SK-N-SH (cell line): ENCODE results near the gene ITGA2. TPM values are rescaled to one million over a fixed set of nuclear protein-coding genes. Genes with fewer than 3 reads are reported as not detected.

ENCODE experiments used
- CTCF ChIA-PET: fragments of 300-600, 350-600 bp; formaldehyde crosslinking; extraction: SDS; loops from one replicate; lab custom pipeline; 2021; lab: Yijun Ruan, JAX
- POLR2A ChIA-PET: fragments of 350-600 bp; sonication (Branson Sonifier 250); formaldehyde crosslinking; extraction: SDS; loops from one replicate; lab custom pipeline; 2020; ENCODE audit warnings: antibody characterized with exemption, inconsistent platforms; lab: Yijun Ruan, JAX
- DNase-seq: peaks from one replicate; pipeline ENCODE4 v3.0.0; 2012
- H2AFZ ChIP-seq: fragments of 200-600 bp; sonication (generic); 2 replicates; pipeline ENCODE4 v1.8.1; 2016; ENCODE audit warnings: antibody characterized with exemption, mild to moderate bottlenecking, low read depth
- H3F3A ChIP-seq: fragments of 200-600 bp; sonication (generic); replicated peaks from 2 replicates; pipeline ENCODE3; 2016; ENCODE audit warnings: antibody characterized with exemption, mild to moderate bottlenecking; ENCODE audit not compliant: insufficient read depth
- H3K27ac ChIP-seq, 2 experiments: fragments of 200-500 bp in 1 of 2; fragments of 200-600 bp in 1 of 2; sonication (Bioruptor generic) in 1 of 2; sonication (generic), shearing (Covaris generic) in 1 of 2; 2 replicates each; pipeline versions ENCODE4 v1.5.1 to v1.6.1; 2014 to 2016; ENCODE audit warnings: low read depth in 2 of 2, inconsistent platforms in 1 of 2, low read length in 1 of 2, mild to moderate bottlenecking in 1 of 2, mixed read lengths in 1 of 2
- H3K27me3 ChIP-seq: fragments of 200-600 bp; sonication (generic), shearing (Covaris generic); 2 replicates; pipeline ENCODE4 v1.6.1; 2016; ENCODE audit warnings: mixed run types; ENCODE audit not compliant: insufficient read depth
- H3K36me3 ChIP-seq, 2 experiments: fragments of 200-500 bp in 1 of 2; fragments of 200-600 bp in 1 of 2; sonication (Bioruptor generic) in 1 of 2; sonication (generic) in 1 of 2; replicated peaks in 1 of 2; 2 replicates each; pipeline versions ENCODE3 to v1.5.1; 2014 to 2016; ENCODE audit warnings: low read length in 1 of 2, mild to moderate bottlenecking in 1 of 2; ENCODE audit not compliant: insufficient read depth in 2 of 2, control insufficient read depth in 1 of 2
- H3K4me1 ChIP-seq, 2 experiments: fragments of 200-500 bp in 1 of 2; fragments of 200-600 bp in 1 of 2; sonication (Bioruptor generic) in 1 of 2; sonication (generic), shearing (Covaris generic) in 1 of 2; 2 replicates each; pipeline versions ENCODE4 v1.5.1 to v1.6.1; 2014 to 2016; ENCODE audit warnings: low read depth in 1 of 2, low read length in 1 of 2, mixed run types in 1 of 2; ENCODE audit not compliant: insufficient read depth in 2 of 2, control insufficient read depth in 1 of 2
- H3K4me2 ChIP-seq: fragments of 200-600 bp; sonication (generic), shearing (Covaris generic); 2 replicates; pipeline ENCODE4 v1.6.1; 2017; ENCODE audit warnings: mixed run types
- H3K4me3 ChIP-seq, 2 experiments: fragments of 200-500 bp in 1 of 2; fragments of 200-600 bp in 1 of 2; sonication (Bioruptor generic) in 1 of 2; sonication (generic), shearing (Covaris generic) in 1 of 2; 2 replicates each; pipeline versions ENCODE4 v1.5.1 to v1.8.1; 2014 to 2016; ENCODE audit warnings: low read depth in 2 of 2, inconsistent platforms in 1 of 2, low read length in 1 of 2, mild to moderate bottlenecking in 1 of 2, mixed read lengths in 1 of 2, moderate library complexity in 1 of 2
- H3K79me2 ChIP-seq: fragments of 200-600 bp; sonication (generic); 2 replicates; pipeline ENCODE4 v1.8.1; 2017; ENCODE audit warnings: mild to moderate bottlenecking; ENCODE audit not compliant: insufficient read depth
- H3K9ac ChIP-seq: fragments of 200-600 bp; sonication (generic); 2 replicates; pipeline ENCODE4 v1.6.1; 2017; ENCODE audit warnings: mixed run types
- H3K9me2 ChIP-seq: fragments of 200-600 bp; sonication (generic); 2 replicates; pipeline ENCODE4 v1.6.1; 2017; ENCODE audit warnings: mixed run types
- H3K9me3 ChIP-seq: fragments of 200-600 bp; sonication (generic); 2 replicates; pipeline ENCODE4 v1.6.1; 2017; ENCODE audit warnings: mixed run types, mild to moderate bottlenecking, moderate library complexity
- H4K20me1 ChIP-seq: fragments of 200-600 bp; sonication (generic); 2 replicates; pipeline ENCODE4 v1.6.1; 2017; ENCODE audit warnings: mild to moderate bottlenecking, mixed run types; ENCODE audit not compliant: insufficient read depth
- CTCF ChIP-seq: fragments of 200-600 bp; sonication (generic); IDR thresholded peaks from 2 replicates; pipeline ENCODE4 v1.6.1; 2017; ENCODE audit warnings: antibody characterized with exemption, mild to moderate bottlenecking, moderate library complexity
- EP300 ChIP-seq, 2 experiments: IDR thresholded peaks; 2 replicates each; pipeline versions ENCODE4 v1.4.0 to v1.6.1; 2012; ENCODE audit warnings: borderline replicate concordance in 1 of 2, low read depth in 1 of 2, low read length in 1 of 2
- EZH2phosphoT487 ChIP-seq: fragments of 200-600 bp; sonication (generic); IDR thresholded peaks from 2 replicates; pipeline ENCODE4 v1.6.1; 2017; ENCODE audit warnings: low read depth, mixed run types, mild to moderate bottlenecking, antibody characterized with exemption, moderate library complexity, borderline replicate concordance
- FOSL2 ChIP-seq: IDR thresholded peaks from 2 replicates; pipeline ENCODE4 v1.4.0; 2012; ENCODE audit warnings: low read depth, mild to moderate bottlenecking, moderate library complexity, borderline replicate concordance
- FOXJ3 ChIP-seq: sonication (generic); formaldehyde crosslinking; IDR thresholded peaks from 2 replicates; pipeline ENCODE4 v1.5.1; 2020; ENCODE audit warnings: mild to moderate bottlenecking, missing genetic modification reagents
- FOXM1 ChIP-seq: IDR thresholded peaks from 2 replicates; pipeline ENCODE4 v1.4.0; 2012; ENCODE audit warnings: low read depth, mild to moderate bottlenecking
- GABPA ChIP-seq: IDR thresholded peaks from 2 replicates; pipeline ENCODE4 v1.4.0; 2012; ENCODE audit warnings: low read depth, mild to moderate bottlenecking
- GATA2 ChIP-seq: sonication (generic); formaldehyde crosslinking; IDR thresholded peaks from 2 replicates; pipeline ENCODE4 v1.5.0; 2020; ENCODE audit warnings: mild to moderate bottlenecking, missing genetic modification reagents
- JUND ChIP-seq: IDR thresholded peaks from 2 replicates; pipeline ENCODE4 v1.4.0; 2012
- MAX ChIP-seq: IDR thresholded peaks from 2 replicates; pipeline ENCODE4 v1.4.0; 2012; ENCODE audit warnings: low read depth
- NFIC ChIP-seq: IDR thresholded peaks from 2 replicates; pipeline ENCODE4 v1.4.0; 2012; ENCODE audit warnings: borderline replicate concordance
- NRF1 ChIP-seq: IDR thresholded peaks from 2 replicates; pipeline ENCODE4 v1.6.1; 2012; ENCODE audit warnings: low read depth, mild to moderate bottlenecking, low read length
- RAD21 ChIP-seq: IDR thresholded peaks from 2 replicates; pipeline ENCODE4 v1.6.1; 2012; ENCODE audit warnings: mild to moderate bottlenecking, low read length
- RCOR1 ChIP-seq: fragments of 150-350 bp; IDR thresholded peaks from 2 replicates; pipeline ENCODE4 v1.6.1; 2017; ENCODE audit warnings: antibody characterized with exemption, low read length
- REST ChIP-seq: IDR thresholded peaks from 2 replicates; pipeline ENCODE4 v1.6.1; 2012; ENCODE audit warnings: mild to moderate bottlenecking, low read depth, low read length, moderate library complexity
- RFX5 ChIP-seq: IDR thresholded peaks from 2 replicates; pipeline ENCODE4 v1.6.1; 2012; ENCODE audit warnings: mild to moderate bottlenecking, improper control_type of control experiment, low read length
- USF2 ChIP-seq: fragments of 150-350 bp; IDR thresholded peaks from 2 replicates; pipeline ENCODE4 v1.6.1; 2017; ENCODE audit warnings: antibody characterized with exemption, low read length, low read depth, borderline replicate concordance
- YY1 ChIP-seq: IDR thresholded peaks from 2 replicates; pipeline ENCODE4 v1.4.0; 2012; ENCODE audit warnings: low read depth, mild to moderate bottlenecking
- WGBS: methylation state at CpG from one replicate; pipeline ENCODE4 v1.1.6; 2017; ENCODE audit warnings: low lambda C conversion rate; 5-methylcytosine and 5-hydroxymethylcytosine counted together
- polyA plus RNA-seq, 3 experiments: library from polyadenylated mRNA; depleted of rRNA; stranded (reverse); fragments of >200 nt; gene quantifications; 2 replicates each; pipeline ENCODE4 v1.2.3, GENCODE V29; 2012

Gene ITGA2
- polyA plus RNA-seq, 1 of the 3 experiments (the other 2 are of a cell fraction): 38.2 TPM

GRCh38 chr5:53090229-53090628 lies 101.1 kb downstream of the ITGA2 start:
- Histone ChIP-seq H3K4me1 (peaks cover 0 to 25% of the 10 kb centered on the region in 2 experiments; a peak in 3 of 4 replicates), H3K27me3 (no peaks in the 10 kb centered on the region), H3K27ac (peak overlapping the region; percentile 43 to 47; a peak in 2 of 4 replicates), H3K36me3 (peaks cover 39 to 72% of the 10 kb centered on the region in 2 experiments), H3F3A (peaks cover 52% of the 10 kb centered on the region), H3K4me3 (no peak overlapping the region), H3K9me2 (no peaks in the 10 kb centered on the region), H3K9me3 (no peaks in the 10 kb centered on the region), H3K9ac (no peak overlapping the region), H3K4me2 (no peak overlapping the region), H3K79me2 (0 out of 2 replicates have a peak, but pooled peaks cover 3% of the 10 kb centered on the region), H4K20me1 (no peaks in the 10 kb centered on the region), H2AFZ (no peak overlapping the region)
- no peak for DNase-seq
- ChIA-PET POLR2A (no interaction called here), CTCF (interaction anchor here (1.2 to 3.4 kb wide), 2 partner anchors 9 to 142 kb away, joined by 3 to 20 read pairs; no protein-coding TSS in a partner anchor)
- 93% methylated on average over 5 of the region's 5 CpGs for WGBS
- TF ChIP-seq FOXJ3 (no peak), MAX (no peak), FOSL2 (no peak), RFX5 (no peak), CTCF (no peak), JUND (no peak), FOXM1 (no peak)

GRCh38 chr5:53091289-53091688 lies 102.1 kb downstream of the ITGA2 start:
- H3K36me3 ChIP-seq: peaks cover 37 to 69% of the 10 kb centered on the region in 2 experiments
- peaks cover 55% of the 10 kb centered on the region for H3F3A ChIP-seq
- H3K27ac ChIP-seq: peak overlapping the region in 1 of 2 experiments; percentile 35; a peak in 1 of 4 replicates
- 0 out of 2 replicates have a peak, but pooled peaks cover 3% of the 10 kb centered on the region for H3K79me2 ChIP-seq
- H3K4me3 ChIP-seq: no peak overlapping the region
- no peak for DNase-seq
- ChIA-PET POLR2A (no interaction called here), CTCF (interaction anchor here (3.4 kb wide), 1 partner anchor 142 kb away, joined by 18 read pairs; no protein-coding TSS in a partner anchor)
- H3K4me2 ChIP-seq: no peak overlapping the region
- H3K4me1 ChIP-seq: peaks cover 0 to 25% of the 10 kb centered on the region in 2 experiments; a peak in 3 of 4 replicates
- H3K9me2 ChIP-seq: no peaks in the 10 kb centered on the region
- no peaks in the 10 kb centered on the region for H3K27me3 ChIP-seq
- no peaks in the 10 kb centered on the region for H4K20me1 ChIP-seq
- TF ChIP-seq FOSL2 (peak; percentile 16; the same call in 1 of the 2 replicates), GABPA (no peak), GATA2 (CRISPR knock-in tag) (no peak), USF2 (no peak), REST (no peak), NFIC (peak; percentile 73; the same call in 1 of the 2 replicates), EZH2phosphoT487 (no peak), RFX5 (no peak), RCOR1 (no peak), YY1 (no peak), NRF1 (no peak), RAD21 (no peak), EP300 (IDR thresholded peaks at IDR 0.05; ENCODE audit: borderline replicate concordance in 1 of 2, low read depth in 1 of 2, low read length in 1 of 2) (no peak), JUND (peak; percentile 56; the same call in 1 of the 2 replicates), FOXJ3 (no peak)
- TF ChIP-seq, all 33 proteins: peak for 3
- no peaks in the 10 kb centered on the region for H3K9me3 ChIP-seq
- H2AFZ ChIP-seq: no peak overlapping the region
- WGBS: 83% methylated on average over 2 of the region's 2 CpGs
- H3K9ac ChIP-seq: no peak overlapping the region
